Activated T-cell treated with anti-CD3 and anti-CD28 coated beads, Interleukin-2, amount 50 U/mL, for 72 hours (primary cell): Measurements from ENCODE around the gene CEACAM8. TPM values are rescaled to one million over a fixed set of nuclear protein-coding genes. Genes with fewer than 3 reads are reported as not detected.
A peak's percentile ranks its signal among the peaks of the same experiment; 100 is the strongest.
"Not testable (repeated sequence)": the region's sequence is repeated elsewhere in the genome, so short reads cannot be mapped to it uniquely, and the experiment has no call there.

Source experiments
- ATAC-seq, 2 donors: fragments of 150-1000 bp; cut with Tn5 transposase; replicated peaks in 1 of 2; 2 replicates each; pipeline ENCODE4 v1.10.0; 2021; ENCODE audit warnings: moderate library complexity in 2 of 2, mild to moderate bottlenecking in 1 of 2
- DNase-seq, 2 donors: peaks; one replicate each; pipeline ENCODE4 v3.0.0; 2021 to 2022; ENCODE audit warnings: mixed read lengths in 1 of 2
- H3K27ac Mint-ChIP-seq: one replicate; pipeline ENCODE4 v1.8.0; 2022; ENCODE audit warnings: mild to moderate bottlenecking, moderate library complexity, mixed read lengths
- H3K27me3 Mint-ChIP-seq: one replicate; pipeline ENCODE4 v1.8.0; 2022; ENCODE audit warnings: low read depth, mixed read lengths
- H3K36me3 Mint-ChIP-seq, 2 donors: one replicate each; pipeline ENCODE4 v1.8.0; 2022; ENCODE audit warnings: mixed read lengths in 2 of 2, mild to moderate bottlenecking in 1 of 2; ENCODE audit not compliant: insufficient read depth in 2 of 2
- H3K4me1 Mint-ChIP-seq: one replicate; pipeline ENCODE4 v1.8.0; 2022; ENCODE audit warnings: low read depth, mixed read lengths
- H3K4me3 Mint-ChIP-seq, 2 donors: one replicate each; pipeline ENCODE4 v1.8.0; 2022; ENCODE audit warnings: mild to moderate bottlenecking in 2 of 2, mixed read lengths in 2 of 2, moderate library complexity in 2 of 2
- H3K9me3 Mint-ChIP-seq, 2 donors: one replicate each; pipeline ENCODE4 v1.8.0; 2022; ENCODE audit warnings: mixed read lengths in 2 of 2
- total RNA-seq, 2 donors: library from RNA; stranded (reverse); gene quantifications; one replicate each; pipeline ENCODE4 v1.2.3, GENCODE V29; 2022

Gene CEACAM8
- total RNA-seq: not detected

DNA sequence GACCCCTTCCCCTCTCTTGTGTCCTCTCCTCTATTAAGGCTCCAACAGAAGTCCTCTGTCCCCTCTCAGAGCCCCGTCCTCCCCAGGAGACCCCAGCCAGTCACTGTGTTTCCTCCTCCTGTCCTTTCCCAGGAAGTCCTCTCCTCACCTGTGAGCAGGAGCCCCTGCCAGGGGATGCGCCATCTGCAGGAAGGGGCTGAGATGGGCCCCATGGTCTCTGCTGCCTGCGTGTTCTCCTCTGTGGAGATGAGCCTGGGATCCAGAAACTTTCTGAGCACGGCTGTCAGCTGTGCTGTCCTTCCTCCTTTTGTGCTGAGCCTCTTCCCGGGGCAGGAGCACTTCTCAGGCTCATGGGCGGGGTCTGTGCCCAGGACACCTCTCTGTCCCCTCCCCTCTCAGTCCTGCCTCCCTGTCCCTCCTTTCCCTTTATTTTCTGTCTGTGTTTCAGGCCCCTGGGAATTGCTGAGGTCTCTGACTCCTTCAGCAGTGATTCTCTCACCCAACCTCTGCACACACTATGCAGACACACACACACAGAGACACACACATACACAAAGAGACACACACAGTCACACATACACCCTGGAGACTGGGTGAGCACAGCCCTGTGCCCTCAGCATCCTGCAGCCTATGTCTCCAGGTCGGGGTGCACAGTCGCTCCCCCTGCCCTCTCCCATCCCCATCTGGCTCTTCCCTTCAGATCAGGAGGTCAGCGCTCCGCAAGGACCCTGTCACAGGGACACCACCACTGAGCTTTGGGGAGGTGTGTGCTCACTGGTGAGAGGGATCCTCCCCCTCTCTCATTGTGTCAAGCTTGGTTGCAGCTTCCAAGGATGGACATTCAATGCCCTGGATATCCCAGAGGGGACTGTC lies at the start of gene CEACAM8:
CEACAM8 (minus strand) TSS at position 308 of the 873 bp plus-strand sequence; CDS start at position 212, 96 bp downstream.
- Mint-ChIP-seq H3K4me1 (no peaks in the 10 kb centered on the region), H3K9me3 (no peaks in the 10 kb centered on the region), H3K27ac (no peak within 1 kb of the TSS), H3K4me3 (no peak within 1 kb of the TSS), H3K27me3 (peaks cover 25% of the 10 kb centered on the region), H3K36me3 (no peaks in the 10 kb centered on the region)
- DNase-seq (no peak), ATAC-seq (no peak)

GRCh38 chr19:42639324-42640092 lies 44.8 kb upstream of the CEACAM8 start:
- not testable (repeated sequence) for H3K4me3 Mint-ChIP-seq, H3K9me3 Mint-ChIP-seq, DNase-seq, H3K4me1 Mint-ChIP-seq, ATAC-seq, H3K27ac Mint-ChIP-seq, H3K27me3 Mint-ChIP-seq, H3K36me3 Mint-ChIP-seq

DNA sequence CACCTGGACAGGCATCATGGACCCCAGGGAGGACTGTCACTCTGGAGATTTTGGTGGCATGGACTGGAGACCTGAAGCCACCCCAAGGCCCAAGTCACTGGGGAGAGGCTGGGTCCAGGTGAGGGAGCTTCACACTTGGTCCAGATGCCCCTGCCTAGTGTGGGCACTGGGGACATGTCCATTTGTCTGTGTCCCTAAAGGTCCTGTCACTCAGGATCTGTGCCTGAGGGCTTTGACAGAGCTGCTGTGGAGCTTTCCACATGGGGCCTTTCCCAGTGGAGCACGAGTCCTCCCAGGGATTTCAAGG lies 40.5 kb upstream of the CEACAM8 start:
- Mint-ChIP-seq H3K9me3 (no peaks in the 10 kb centered on the region), H3K4me3 (no peak overlapping the region), H3K36me3 (no peaks in the 10 kb centered on the region), H3K4me1 (peaks cover 6% of the 10 kb centered on the region), H3K27ac (no peak overlapping the region), H3K27me3 (no peaks in the 10 kb centered on the region)
- DNase-seq: no peak
- ATAC-seq: peak; percentile 15 to 30

GRCh38 chr19:42634409-42635232 lies 39.9 kb upstream of the CEACAM8 start:
- peak; percentile 59 to 71 for DNase-seq

GRCh38 chr19:42629191-42629590 lies 34.5 kb upstream of the CEACAM8 start:
- no peak overlapping the region for H3K27ac Mint-ChIP-seq

More at GRCh38 chr19:42634409-42635232, 39.9 kb upstream of the CEACAM8 start:
- H3K4me1 Mint-ChIP-seq: peaks cover 9% of the 10 kb centered on the region
- H3K27me3 Mint-ChIP-seq: peaks cover 4% of the 10 kb centered on the region
- ATAC-seq: peak; percentile 43 to 77
- no peaks in the 10 kb centered on the region for H3K36me3 Mint-ChIP-seq
- H3K4me3 Mint-ChIP-seq: no peak overlapping the region
- H3K27ac Mint-ChIP-seq: no peak overlapping the region
- no peaks in the 10 kb centered on the region for H3K9me3 Mint-ChIP-seq

GRCh38 chr19:42628411-42629140 lies 33.9 kb upstream of the CEACAM8 start:
- H3K4me3 Mint-ChIP-seq: peak overlapping the region; percentile 14 to 71
- peak; percentile 45 to 50 for DNase-seq
- peaks cover 0 to 2% of the 10 kb centered on the region in 2 donors for H3K9me3 Mint-ChIP-seq
- peaks cover 33% of the 10 kb centered on the region for H3K27me3 Mint-ChIP-seq
- H3K27ac Mint-ChIP-seq: peak overlapping the region; percentile 63
- peak; percentile 93 to 96 for ATAC-seq
- H3K36me3 Mint-ChIP-seq: no peaks in the 10 kb centered on the region
- H3K4me1 Mint-ChIP-seq: peaks cover 30% of the 10 kb centered on the region

More at GRCh38 chr19:42629191-42629590, 34.5 kb upstream of the CEACAM8 start:
- peaks cover 28% of the 10 kb centered on the region for H3K27me3 Mint-ChIP-seq
- H3K4me1 Mint-ChIP-seq: peaks cover 30% of the 10 kb centered on the region
- DNase-seq: no peak
- ATAC-seq: peak in 1 of 2 donors; percentile 5
- H3K4me3 Mint-ChIP-seq: peak overlapping the region; percentile 14 to 71
- H3K9me3 Mint-ChIP-seq: peaks cover 0 to 2% of the 10 kb centered on the region in 2 donors
- H3K36me3 Mint-ChIP-seq: no peaks in the 10 kb centered on the region

DNA sequence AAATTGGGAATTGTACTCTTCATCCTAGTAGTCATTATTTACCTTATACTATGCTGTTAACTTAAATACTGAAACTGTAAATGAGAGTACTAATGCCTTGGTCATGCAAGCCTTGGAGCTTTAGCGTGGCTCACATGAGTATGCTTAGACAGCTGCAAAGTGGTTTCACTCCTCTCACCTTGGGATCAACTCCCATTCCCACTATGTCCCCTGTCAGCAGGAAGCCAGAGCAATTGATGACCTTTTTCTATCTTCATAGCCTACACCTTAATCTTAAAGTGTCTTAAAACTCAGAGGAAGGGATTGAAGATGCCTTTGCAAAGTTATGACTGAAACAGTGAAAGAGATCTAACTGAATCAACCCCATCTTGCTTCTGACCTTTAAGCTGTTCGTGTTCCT lies 33.2 kb upstream of the CEACAM8 start:
- Mint-ChIP-seq H3K9me3 (peaks cover 0 to 2% of the 10 kb centered on the region in 2 donors), H3K4me1 (peaks cover 30% of the 10 kb centered on the region), H3K4me3 (peak overlapping the region; percentile 14 to 71), H3K36me3 (no peaks in the 10 kb centered on the region), H3K27ac (peak overlapping the region; percentile 63), H3K27me3 (peaks cover 40% of the 10 kb centered on the region)
- peak; percentile 49 for ATAC-seq
- no peak for DNase-seq

- no peak for DNase-seq
- H3K27me3 Mint-ChIP-seq: peaks cover 46% of the 10 kb centered on the region
- H3K4me1 Mint-ChIP-seq: peaks cover 30% of the 10 kb centered on the region
- peaks cover 0 to 2% of the 10 kb centered on the region in 2 donors for H3K9me3 Mint-ChIP-seq
- no peaks in the 10 kb centered on the region for H3K36me3 Mint-ChIP-seq
- H3K4me3 Mint-ChIP-seq: no peak overlapping the region
- ATAC-seq: no peak
- H3K27ac Mint-ChIP-seq: no peak overlapping the region
Measured at GRCh38 chr19:42626181-42626580, 31.5 kb upstream of the CEACAM8 start.

DNA sequence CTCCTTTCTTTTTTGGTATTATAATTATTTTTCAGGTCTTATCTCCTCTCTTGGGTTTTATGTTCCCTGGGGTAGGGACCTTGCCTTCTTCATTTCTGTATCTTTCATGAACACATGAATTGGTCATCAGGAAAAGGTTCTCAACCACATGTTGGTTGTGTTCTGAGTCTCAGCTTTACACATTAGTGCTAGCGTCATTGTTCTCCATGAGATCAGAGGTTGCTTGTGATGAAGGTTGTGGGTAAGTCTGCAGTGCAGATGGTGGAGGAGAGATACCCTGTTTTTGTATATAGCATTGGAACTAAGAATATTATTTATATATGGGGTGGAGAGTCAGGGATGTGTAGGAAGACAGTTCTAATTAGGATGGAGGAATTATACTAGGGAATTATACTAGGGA lies 24.5 kb upstream of the CEACAM8 start:
- H3K9me3 Mint-ChIP-seq: no peaks in the 10 kb centered on the region
- H3K36me3 Mint-ChIP-seq: no peaks in the 10 kb centered on the region
- H3K27me3 Mint-ChIP-seq: peaks cover 52% of the 10 kb centered on the region
- no peak overlapping the region for H3K27ac Mint-ChIP-seq
- H3K4me1 Mint-ChIP-seq: peaks cover 9% of the 10 kb centered on the region
- peak; percentile 61 to 93 for ATAC-seq
- H3K4me3 Mint-ChIP-seq: no peak overlapping the region
- DNase-seq: no peak

DNA sequence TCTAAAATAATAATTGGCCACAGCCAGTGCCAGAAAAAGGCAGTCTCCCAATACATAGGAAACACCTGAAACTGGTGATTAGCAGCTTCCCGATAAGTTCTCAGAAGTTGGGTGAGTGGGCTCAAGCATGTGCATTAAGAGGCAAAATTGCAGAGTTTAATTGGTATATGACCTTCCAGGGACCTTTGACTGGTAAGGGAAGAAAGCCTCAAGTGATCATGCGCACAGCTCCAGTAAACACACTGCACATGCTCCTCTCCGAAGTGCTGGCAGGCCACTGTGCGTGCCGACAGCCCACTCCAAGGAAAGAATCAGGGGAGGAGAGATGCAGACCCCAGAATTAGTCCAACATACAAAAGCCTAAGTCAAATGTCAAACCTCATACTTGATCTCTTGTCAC lies 18.9 kb upstream of the CEACAM8 start:
- Mint-ChIP-seq H3K36me3 (no peaks in the 10 kb centered on the region), H3K4me1 (peaks cover under 1% of the 10 kb centered on the region), H3K9me3 (no peaks in the 10 kb centered on the region), H3K27ac (no peak overlapping the region), H3K4me3 (no peak overlapping the region), H3K27me3 (peaks cover 20% of the 10 kb centered on the region)
- DNase-seq: no peak
- ATAC-seq: no peak

DNA sequence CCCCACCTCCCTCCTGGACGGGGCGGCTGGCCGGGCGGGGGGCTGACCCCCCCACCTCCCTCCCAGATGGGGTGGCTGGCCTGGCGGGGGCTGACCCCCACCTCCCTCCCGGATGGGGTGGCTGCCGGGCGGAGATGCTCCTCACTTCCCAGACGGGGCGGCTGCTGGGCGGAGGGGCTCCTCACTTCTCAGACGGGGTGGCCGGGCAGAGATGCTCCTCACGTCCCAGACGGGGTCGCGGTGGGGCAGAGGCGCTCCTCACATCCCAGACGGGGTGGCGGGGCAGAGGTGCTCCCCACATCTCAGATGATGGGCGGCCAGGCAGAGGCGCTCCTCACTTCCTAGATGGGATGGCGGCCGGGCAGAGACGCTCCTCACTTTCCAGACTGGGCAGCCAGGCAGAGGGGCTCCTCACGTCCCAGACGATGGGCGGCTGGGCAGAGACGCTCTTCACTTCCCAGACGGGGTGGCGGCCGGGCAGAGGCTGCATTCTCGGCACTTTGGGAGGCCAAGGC lies 15.7 kb upstream of the CEACAM8 start:
- not testable (repeated sequence) for H3K27ac Mint-ChIP-seq, DNase-seq, H3K4me3 Mint-ChIP-seq, ATAC-seq, H3K9me3 Mint-ChIP-seq, H3K36me3 Mint-ChIP-seq
- peaks cover 29% of the 10 kb centered on the region for H3K27me3 Mint-ChIP-seq
- H3K4me1 Mint-ChIP-seq: peaks cover 10% of the 10 kb centered on the region
